HCT116 (cell line): Measurements from ENCODE around the gene ACOT12. TPM values are rescaled to one million over a fixed set of nuclear protein-coding genes. Genes with fewer than 3 reads are reported as not detected.

Source experiments
- ATAC-seq: fragments of 200-7000 bp; cut with Tn5 transposase; 2 replicates; pipeline ENCODE4 v1.9.1; 2020; ENCODE audit warnings: mild to moderate bottlenecking, moderate library complexity
- BruUV-seq: library from RNA; stranded (reverse); fragments of 400-500 nt; replicated peaks from 2 replicates; lab custom pipeline; 2021; lab: Mats Ljungman, UMichigan
- CTCF ChIA-PET: fragments of 300-600 bp; sonication (Branson Sonifier 250); formaldehyde crosslinking; loops from one replicate; lab custom pipeline; 2021; ENCODE audit warnings: antibody characterized with exemption; lab: Charles Lee
- POLR2A ChIA-PET: fragments of 300-600, 350-600 bp; sonication (Branson Sonifier 250); formaldehyde crosslinking; loops from one replicate; lab custom pipeline; 2021; ENCODE audit warnings: antibody characterized with exemption; lab: Charles Lee
- RAD21 ChIA-PET, 2 experiments: fragments of 300-600 bp; sonication (Branson Sonifier 250); formaldehyde crosslinking; loops; one replicate each; lab custom pipeline; 2023; ENCODE audit warnings: low total read pairs in 2 of 2; ENCODE audit not compliant: uncharacterized antibody in 2 of 2, unreplicated experiment in 2 of 2, low non-redundant PET in 1 of 2; lab: Charles Lee
- DNase-seq: peaks from one replicate; pipeline ENCODE4 v3.0.0-alpha.2; 2010; ENCODE audit warnings: low read depth, low spot score
- H2AFZ ChIP-seq: fragments of 200-600 bp; shearing (Covaris generic), sonication (generic); 2 replicates; pipeline ENCODE4 v1.6.1; 2017; ENCODE audit warnings: low read depth, mixed run types, mixed read lengths, antibody characterized with exemption, low read length; ENCODE audit not compliant: poor library complexity, severe bottlenecking
- H3K27ac ChIP-seq: 2 replicates; pipeline ENCODE4 v1.5.1; 2012; ENCODE audit warnings: low read depth, low read length
- H3K27me3 ChIP-seq: fragments of 200-600 bp; sonication (generic); 2 replicates; pipeline ENCODE4 v1.6.1; 2016; ENCODE audit warnings: mixed run types, low read length, mixed read lengths; ENCODE audit not compliant: insufficient read depth
- H3K36me3 ChIP-seq, 2 experiments: fragments of 200-500 bp in 1 of 2; fragments of 200-600 bp in 1 of 2; sonication (Bioruptor generic) in 1 of 2; sonication (generic) in 1 of 2; 2 replicates each; pipeline versions ENCODE4 v1.5.1 to v1.6.1; 2014 to 2016; ENCODE audit warnings: low read length in 2 of 2, inconsistent platforms in 1 of 2, mixed read lengths in 1 of 2, mixed run types in 1 of 2; ENCODE audit not compliant: insufficient read depth in 2 of 2, control insufficient read depth in 1 of 2
- H3K4me1 ChIP-seq, 2 experiments: fragments of 200-600 bp in 1 of 2; sonication (generic) in 1 of 2; 2 replicates each; pipeline versions ENCODE4 v1.5.1 to v1.6.1; 2012 to 2017; ENCODE audit warnings: low read length in 2 of 2, inconsistent platforms in 1 of 2, mild to moderate bottlenecking in 1 of 2, mixed read lengths in 1 of 2, mixed run types in 1 of 2, moderate library complexity in 1 of 2; ENCODE audit not compliant: insufficient read depth in 2 of 2, control insufficient read depth in 1 of 2
- H3K4me2 ChIP-seq: fragments of 200-600 bp; sonication (generic); 2 replicates; pipeline ENCODE4 v1.6.1; 2017; ENCODE audit warnings: mixed run types, low read length, mixed read lengths
- H3K4me3 ChIP-seq, 2 experiments: fragments of 200-600 bp in 1 of 2; sonication (generic) in 1 of 2; replicated peaks in 1 of 2; 2 replicates each; pipeline ENCODE4 v1.5.1; 2011 to 2016; ENCODE audit warnings: low read length in 2 of 2, control low read depth in 1 of 2, low read depth in 1 of 2, mild to moderate bottlenecking in 1 of 2, mixed read lengths in 1 of 2, mixed run types in 1 of 2
- H3K79me2 ChIP-seq: fragments of 200-600 bp; sonication (generic); 2 replicates; pipeline ENCODE4 v1.6.1; 2017; ENCODE audit warnings: mild to moderate bottlenecking, mixed run types, low read length, moderate library complexity, mixed read lengths; ENCODE audit not compliant: insufficient read depth
- H3K9ac ChIP-seq: fragments of 200-600 bp; sonication (generic); 2 replicates; pipeline ENCODE4 v1.6.1; 2016; ENCODE audit warnings: low read length, mixed read lengths
- H3K9me2 ChIP-seq: fragments of 200-600 bp; sonication (generic), shearing (Covaris generic); 2 replicates; pipeline ENCODE4 v1.6.1; 2017; ENCODE audit warnings: mixed run types, mild to moderate bottlenecking, moderate library complexity; ENCODE audit not compliant: insufficient read depth
- H3K9me3 ChIP-seq, 2 experiments: fragments of 200-500 bp in 1 of 2; fragments of 200-600 bp in 1 of 2; sonication (Bioruptor generic) in 1 of 2; sonication (generic) in 1 of 2; 2 replicates each; pipeline ENCODE4 v1.6.1; 2014 to 2017; ENCODE audit warnings: low read length in 2 of 2, mixed read lengths in 2 of 2, inconsistent platforms in 1 of 2, low read depth in 1 of 2, mild to moderate bottlenecking in 1 of 2, mixed run types in 1 of 2, moderate library complexity in 1 of 2; ENCODE audit not compliant: control insufficient read depth in 1 of 2, insufficient read depth in 1 of 2
- H4K20me1 ChIP-seq: fragments of 200-600 bp; sonication (generic), shearing (Covaris generic); 2 replicates; pipeline ENCODE4 v1.6.1; 2017; ENCODE audit warnings: mixed run types, mild to moderate bottlenecking, moderate library complexity; ENCODE audit not compliant: insufficient read depth
- CBX3 ChIP-seq: IDR thresholded peaks from 2 replicates; pipeline ENCODE4 v1.6.1; 2012; ENCODE audit warnings: low read depth
- CEBPB ChIP-seq: IDR thresholded peaks from 2 replicates; pipeline ENCODE4 v1.6.1; 2012; ENCODE audit warnings: low read depth
- EGR1 ChIP-seq: IDR thresholded peaks from 2 replicates; pipeline ENCODE4 v1.6.1; 2012; ENCODE audit warnings: low read depth
- ELF1 ChIP-seq: IDR thresholded peaks from 2 replicates; pipeline ENCODE4 v1.6.1; 2012; ENCODE audit warnings: low read depth, borderline replicate concordance
- EZH2 ChIP-seq: fragments of 200-600 bp; sonication (generic); IDR thresholded peaks from 2 replicates; pipeline ENCODE4 v1.6.1; 2017; ENCODE audit warnings: antibody characterized with exemption, mixed run types
- EZH2phosphoT487 ChIP-seq: fragments of 200-600 bp; IDR thresholded peaks from 2 replicates; pipeline ENCODE4 v1.6.1; 2018; ENCODE audit warnings: antibody characterized with exemption, borderline replicate concordance
- FOSL1 ChIP-seq: IDR thresholded peaks from 2 replicates; pipeline ENCODE4 v1.6.1; 2012; ENCODE audit warnings: low read depth
- POLR2A ChIP-seq: IDR thresholded peaks from 2 replicates; pipeline ENCODE4 v1.7.0; 2011; ENCODE audit warnings: borderline replicate concordance; ENCODE audit not compliant: insufficient read depth, insufficient read length; ENCODE audit errors: extremely low read depth
- POLR2AphosphoS5 ChIP-seq: IDR thresholded peaks from 2 replicates; pipeline ENCODE4 v1.6.1; 2011; ENCODE audit warnings: mild to moderate bottlenecking, low read depth, low read length, moderate library complexity
- RAD21 ChIP-seq: IDR thresholded peaks from 2 replicates; pipeline ENCODE4 v1.6.1; 2012; ENCODE audit warnings: low read depth, mild to moderate bottlenecking
- SIN3A ChIP-seq: IDR thresholded peaks from 2 replicates; pipeline ENCODE4 v1.6.1; 2012; ENCODE audit warnings: low read depth
- SRF ChIP-seq: IDR thresholded peaks from 2 replicates; pipeline ENCODE4 v1.6.1; 2012; ENCODE audit warnings: low read depth
- TCF7L2 ChIP-seq: IDR thresholded peaks from 2 replicates; pipeline ENCODE4 v1.7.0; 2011; ENCODE audit warnings: borderline replicate concordance, inconsistent platforms; ENCODE audit not compliant: insufficient read depth, insufficient read length; ENCODE audit errors: extremely low read depth
- ZFX ChIP-seq: fragments of 450-650 bp; IDR thresholded peaks from 2 replicates; pipeline ENCODE4 v1.6.1; 2017
- intact Hi-C: fragments of 100-400 bp; cut with micrococcal nuclease; formaldehyde crosslinking; loops from 2 replicates; pipeline ENCODE4 v1.10.0; 2022
- total RNA-seq: library from RNA; stranded (reverse); gene quantifications from one replicate; pipeline ENCODE4 v1.2.1, GENCODE V29; 2021; ENCODE audit not compliant: unreplicated experiment
- TF ChIP-seq, protein P1 (sequence below): IDR thresholded peaks from 2 replicates; pipeline ENCODE4 v1.6.1; 2012; ENCODE audit warnings: low read depth
- TF ChIP-seq, protein P2 (sequence below): IDR thresholded peaks from 2 replicates; pipeline ENCODE4 v1.6.1; 2012
- TF ChIP-seq, protein P3 (sequence below): IDR thresholded peaks from 2 replicates; pipeline ENCODE4 v1.6.1; 2011; ENCODE audit warnings: mild to moderate bottlenecking, low read length, moderate library complexity; ENCODE audit not compliant: insufficient replicate concordance; ENCODE audit errors: extremely low read depth
- TF ChIP-seq, protein P4 (sequence below): IDR thresholded peaks from 2 replicates; pipeline ENCODE4 v1.6.1; 2012

Gene ACOT12
- total RNA-seq, 1 experiment from 2014 or later: not detected

DNA sequence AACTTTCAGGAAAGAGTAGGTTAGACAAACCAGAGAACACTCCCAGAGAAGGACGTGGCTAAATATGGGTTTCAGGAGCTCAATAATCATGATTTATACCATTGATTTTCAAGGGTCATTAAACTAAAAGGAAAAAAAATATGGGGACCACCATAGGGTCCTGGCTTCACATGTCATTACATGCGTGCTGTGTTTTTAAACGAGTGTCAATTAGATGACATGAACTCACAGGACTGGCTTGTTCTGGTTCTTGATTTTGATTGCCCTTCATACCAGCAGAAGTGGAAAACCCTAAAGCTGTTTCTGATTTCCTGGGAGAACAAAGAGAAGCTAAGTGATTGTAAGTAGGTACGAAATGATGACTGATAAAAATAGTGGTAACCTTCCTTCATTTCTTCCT is 5.8 kb downstream of the ACOT12 start (continued):
- TF ChIP-seq, protein P1, sequence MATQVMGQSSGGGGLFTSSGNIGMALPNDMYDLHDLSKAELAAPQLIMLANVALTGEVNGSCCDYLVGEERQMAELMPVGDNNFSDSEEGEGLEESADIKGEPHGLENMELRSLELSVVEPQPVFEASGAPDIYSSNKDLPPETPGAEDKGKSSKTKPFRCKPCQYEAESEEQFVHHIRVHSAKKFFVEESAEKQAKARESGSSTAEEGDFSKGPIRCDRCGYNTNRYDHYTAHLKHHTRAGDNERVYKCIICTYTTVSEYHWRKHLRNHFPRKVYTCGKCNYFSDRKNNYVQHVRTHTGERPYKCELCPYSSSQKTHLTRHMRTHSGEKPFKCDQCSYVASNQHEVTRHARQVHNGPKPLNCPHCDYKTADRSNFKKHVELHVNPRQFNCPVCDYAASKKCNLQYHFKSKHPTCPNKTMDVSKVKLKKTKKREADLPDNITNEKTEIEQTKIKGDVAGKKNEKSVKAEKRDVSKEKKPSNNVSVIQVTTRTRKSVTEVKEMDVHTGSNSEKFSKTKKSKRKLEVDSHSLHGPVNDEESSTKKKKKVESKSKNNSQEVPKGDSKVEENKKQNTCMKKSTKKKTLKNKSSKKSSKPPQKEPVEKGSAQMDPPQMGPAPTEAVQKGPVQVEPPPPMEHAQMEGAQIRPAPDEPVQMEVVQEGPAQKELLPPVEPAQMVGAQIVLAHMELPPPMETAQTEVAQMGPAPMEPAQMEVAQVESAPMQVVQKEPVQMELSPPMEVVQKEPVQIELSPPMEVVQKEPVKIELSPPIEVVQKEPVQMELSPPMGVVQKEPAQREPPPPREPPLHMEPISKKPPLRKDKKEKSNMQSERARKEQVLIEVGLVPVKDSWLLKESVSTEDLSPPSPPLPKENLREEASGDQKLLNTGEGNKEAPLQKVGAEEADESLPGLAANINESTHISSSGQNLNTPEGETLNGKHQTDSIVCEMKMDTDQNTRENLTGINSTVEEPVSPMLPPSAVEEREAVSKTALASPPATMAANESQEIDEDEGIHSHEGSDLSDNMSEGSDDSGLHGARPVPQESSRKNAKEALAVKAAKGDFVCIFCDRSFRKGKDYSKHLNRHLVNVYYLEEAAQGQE: no peak
- TF ChIP-seq, all 23 proteins: peak for 0

DNA sequence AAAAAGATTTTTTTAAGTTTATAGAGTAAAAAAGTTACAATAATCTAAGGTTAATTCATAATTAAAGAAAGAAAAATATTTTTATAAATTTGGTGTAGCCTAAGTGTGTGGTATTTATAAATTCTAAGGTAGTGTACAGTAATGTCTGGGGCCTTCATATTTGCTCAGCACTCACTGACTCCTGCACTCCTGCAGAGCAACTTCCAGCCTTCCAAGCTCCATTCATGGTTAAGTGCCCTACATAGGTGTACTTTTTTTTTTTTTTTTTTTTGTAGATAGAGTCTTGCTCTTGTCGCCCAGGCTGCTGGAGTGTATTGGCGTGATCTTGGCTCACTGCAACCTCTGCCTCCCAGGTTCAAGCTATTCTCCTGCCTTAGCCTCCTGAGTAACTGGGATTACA is 10.1 kb downstream of the ACOT12 start:
- Histone ChIP-seq H4K20me1 (no peaks in the 10 kb centered on the region), H3K4me2 (no peak overlapping the region), H3K4me1 (no peaks in the 10 kb centered on the region), H3K9me3 (no peaks in the 10 kb centered on the region), H3K36me3 (no peaks in the 10 kb centered on the region), H3K79me2 (no peaks in the 10 kb centered on the region), H3K27ac (no peak overlapping the region), H3K4me3 (no peak overlapping the region), H2AFZ (no peak overlapping the region), H3K9ac (no peak overlapping the region), H3K27me3 (no peaks in the 10 kb centered on the region), H3K9me2 (no peaks in the 10 kb centered on the region)
- ChIA-PET CTCF (no interaction called here), RAD21 (no interaction called here), POLR2A (no interaction called here)
- BruUV-seq: no TSS peak
- no peak for DNase-seq
- intact Hi-C loops: no loop called here
- ATAC-seq: no peak
- TF ChIP-seq SRF (no peak), SIN3A (no peak), RAD21 (no peak), CBX3 (no peak), EZH2 (no peak), POLR2AphosphoS5 (no peak), ZFX (no peak), EGR1 (no peak), TCF7L2 (no peak), EZH2phosphoT487 (no peak), ELF1 (no peak), FOSL1 (no peak), POLR2A (no peak), CEBPB (no peak)
- TF ChIP-seq, protein P2, sequence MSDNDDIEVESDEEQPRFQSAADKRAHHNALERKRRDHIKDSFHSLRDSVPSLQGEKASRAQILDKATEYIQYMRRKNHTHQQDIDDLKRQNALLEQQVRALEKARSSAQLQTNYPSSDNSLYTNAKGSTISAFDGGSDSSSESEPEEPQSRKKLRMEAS: no peak
- TF ChIP-seq, protein P1: no peak
- TF ChIP-seq, protein P3, sequence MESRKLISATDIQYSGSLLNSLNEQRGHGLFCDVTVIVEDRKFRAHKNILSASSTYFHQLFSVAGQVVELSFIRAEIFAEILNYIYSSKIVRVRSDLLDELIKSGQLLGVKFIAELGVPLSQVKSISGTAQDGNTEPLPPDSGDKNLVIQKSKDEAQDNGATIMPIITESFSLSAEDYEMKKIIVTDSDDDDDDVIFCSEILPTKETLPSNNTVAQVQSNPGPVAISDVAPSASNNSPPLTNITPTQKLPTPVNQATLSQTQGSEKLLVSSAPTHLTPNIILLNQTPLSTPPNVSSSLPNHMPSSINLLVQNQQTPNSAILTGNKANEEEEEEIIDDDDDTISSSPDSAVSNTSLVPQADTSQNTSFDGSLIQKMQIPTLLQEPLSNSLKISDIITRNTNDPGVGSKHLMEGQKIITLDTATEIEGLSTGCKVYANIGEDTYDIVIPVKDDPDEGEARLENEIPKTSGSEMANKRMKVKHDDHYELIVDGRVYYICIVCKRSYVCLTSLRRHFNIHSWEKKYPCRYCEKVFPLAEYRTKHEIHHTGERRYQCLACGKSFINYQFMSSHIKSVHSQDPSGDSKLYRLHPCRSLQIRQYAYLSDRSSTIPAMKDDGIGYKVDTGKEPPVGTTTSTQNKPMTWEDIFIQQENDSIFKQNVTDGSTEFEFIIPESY: no peak
- TF ChIP-seq, protein P4, sequence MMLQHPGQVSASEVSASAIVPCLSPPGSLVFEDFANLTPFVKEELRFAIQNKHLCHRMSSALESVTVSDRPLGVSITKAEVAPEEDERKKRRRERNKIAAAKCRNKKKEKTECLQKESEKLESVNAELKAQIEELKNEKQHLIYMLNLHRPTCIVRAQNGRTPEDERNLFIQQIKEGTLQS: no peak
